ENCODE results near the gene ALX3.

GRCh38 chr1:110069404-110070281 is 829 bp downstream of the ALX3 start:
- no peak for TF ChIP-seq POLR2A (IDR thresholded peaks at IDR 0.05; ENCODE audit: extremely low read depth, insufficient read length)
- no peak for TF ChIP-seq CTCF (IDR thresholded peaks at IDR 0.05; ENCODE audit: low read depth, low read length)
- no peak for TF ChIP-seq MYC (IDR thresholded peaks at IDR 0.05; ENCODE audit: low read depth, low read length)
- no peak for TF ChIP-seq MAX (IDR thresholded peaks at IDR 0.05; ENCODE audit: low read depth, low read length)
